WTC11 (cell line): ENCODE results near the gene PAIP2.

Experiments
- JUN ChIP-seq: sonication (generic); formaldehyde crosslinking; IDR thresholded peaks from 2 replicates; pipeline ENCODE4 v1.8.0; 2023; ENCODE audit warnings: mild to moderate bottlenecking, missing genetic modification reagents
- TF ChIP-seq, protein P1 (sequence below): fragments of 250-450 bp; sonication (Bioruptor Pico); IDR thresholded peaks from 2 replicates; pipeline ENCODE4 v1.9.0; 2021; ENCODE audit warnings: mild to moderate bottlenecking
- TF ChIP-seq, protein P2 (sequence below): fragments of 200-600 bp; IDR thresholded peaks from 2 replicates; pipeline ENCODE4 v1.8.0; 2022; ENCODE audit warnings: antibody characterized with exemption

DNA sequence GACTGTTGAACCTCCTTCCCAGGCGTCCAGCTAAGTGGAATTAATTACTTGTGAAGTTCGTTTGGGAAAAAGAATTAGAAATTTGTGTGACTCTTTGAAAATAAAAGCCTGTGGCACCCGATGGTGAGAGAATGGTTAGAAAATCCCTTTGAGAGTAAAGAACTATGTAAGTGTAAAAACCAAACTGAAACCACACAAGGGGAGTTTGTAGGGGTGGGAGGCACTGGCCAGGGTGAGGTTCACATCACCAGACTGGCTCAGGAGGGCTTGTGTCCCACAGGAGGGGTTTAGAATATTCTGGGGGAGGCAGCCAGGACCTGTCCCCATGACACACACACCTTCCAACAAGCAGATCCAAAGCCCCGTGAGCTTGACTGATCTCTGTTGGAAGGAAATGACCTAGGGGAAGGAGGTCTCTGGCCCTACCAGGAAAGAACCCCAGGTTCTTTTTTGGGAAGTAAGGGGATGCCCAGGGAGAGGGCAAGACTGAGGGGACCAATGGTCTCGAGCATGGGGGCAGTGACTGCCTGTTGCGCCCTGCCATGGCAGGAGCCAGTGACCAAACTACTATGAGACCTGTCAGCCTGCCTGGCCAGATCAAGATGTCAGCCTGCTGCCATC, 58.0 kb downstream of the PAIP2 start:
- TF ChIP-seq, protein P1, sequence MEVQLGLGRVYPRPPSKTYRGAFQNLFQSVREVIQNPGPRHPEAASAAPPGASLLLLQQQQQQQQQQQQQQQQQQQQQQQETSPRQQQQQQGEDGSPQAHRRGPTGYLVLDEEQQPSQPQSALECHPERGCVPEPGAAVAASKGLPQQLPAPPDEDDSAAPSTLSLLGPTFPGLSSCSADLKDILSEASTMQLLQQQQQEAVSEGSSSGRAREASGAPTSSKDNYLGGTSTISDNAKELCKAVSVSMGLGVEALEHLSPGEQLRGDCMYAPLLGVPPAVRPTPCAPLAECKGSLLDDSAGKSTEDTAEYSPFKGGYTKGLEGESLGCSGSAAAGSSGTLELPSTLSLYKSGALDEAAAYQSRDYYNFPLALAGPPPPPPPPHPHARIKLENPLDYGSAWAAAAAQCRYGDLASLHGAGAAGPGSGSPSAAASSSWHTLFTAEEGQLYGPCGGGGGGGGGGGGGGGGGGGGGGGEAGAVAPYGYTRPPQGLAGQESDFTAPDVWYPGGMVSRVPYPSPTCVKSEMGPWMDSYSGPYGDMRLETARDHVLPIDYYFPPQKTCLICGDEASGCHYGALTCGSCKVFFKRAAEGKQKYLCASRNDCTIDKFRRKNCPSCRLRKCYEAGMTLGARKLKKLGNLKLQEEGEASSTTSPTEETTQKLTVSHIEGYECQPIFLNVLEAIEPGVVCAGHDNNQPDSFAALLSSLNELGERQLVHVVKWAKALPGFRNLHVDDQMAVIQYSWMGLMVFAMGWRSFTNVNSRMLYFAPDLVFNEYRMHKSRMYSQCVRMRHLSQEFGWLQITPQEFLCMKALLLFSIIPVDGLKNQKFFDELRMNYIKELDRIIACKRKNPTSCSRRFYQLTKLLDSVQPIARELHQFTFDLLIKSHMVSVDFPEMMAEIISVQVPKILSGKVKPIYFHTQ (CRISPR knock-in tag) = no peak
- TF ChIP-seq, protein P2, sequence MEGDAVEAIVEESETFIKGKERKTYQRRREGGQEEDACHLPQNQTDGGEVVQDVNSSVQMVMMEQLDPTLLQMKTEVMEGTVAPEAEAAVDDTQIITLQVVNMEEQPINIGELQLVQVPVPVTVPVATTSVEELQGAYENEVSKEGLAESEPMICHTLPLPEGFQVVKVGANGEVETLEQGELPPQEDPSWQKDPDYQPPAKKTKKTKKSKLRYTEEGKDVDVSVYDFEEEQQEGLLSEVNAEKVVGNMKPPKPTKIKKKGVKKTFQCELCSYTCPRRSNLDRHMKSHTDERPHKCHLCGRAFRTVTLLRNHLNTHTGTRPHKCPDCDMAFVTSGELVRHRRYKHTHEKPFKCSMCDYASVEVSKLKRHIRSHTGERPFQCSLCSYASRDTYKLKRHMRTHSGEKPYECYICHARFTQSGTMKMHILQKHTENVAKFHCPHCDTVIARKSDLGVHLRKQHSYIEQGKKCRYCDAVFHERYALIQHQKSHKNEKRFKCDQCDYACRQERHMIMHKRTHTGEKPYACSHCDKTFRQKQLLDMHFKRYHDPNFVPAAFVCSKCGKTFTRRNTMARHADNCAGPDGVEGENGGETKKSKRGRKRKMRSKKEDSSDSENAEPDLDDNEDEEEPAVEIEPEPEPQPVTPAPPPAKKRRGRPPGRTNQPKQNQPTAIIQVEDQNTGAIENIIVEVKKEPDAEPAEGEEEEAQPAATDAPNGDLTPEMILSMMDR = no peak
- TF ChIP-seq JUN (CRISPR knock-in tag) = no peak
